NCI-H2081 (cell line): ENCODE data around the gene CTDP1.
"Not testable (repeated sequence)": the region's sequence is repeated elsewhere in the genome, so short reads cannot be mapped to it uniquely, and the experiment has no call there.

Source experiments
- DNase-seq, 2 experiments: peaks; one replicate each; lab custom pipeline; 2025; lab: John Stamatoyannopoulos, UW

Gene CTDP1

GRCh38 chr18:79742076-79742475, 62.5 kb downstream of the CTDP1 start:
- no peak for DNase-seq

GRCh38 chr18:79744625-79745024, 65.0 kb downstream of the CTDP1 start:
- DNase-seq = no peak

GRCh38 chr18:79746730-79747129, 67.1 kb downstream of the CTDP1 start:
- no peak for DNase-seq

GRCh38 chr18:79747156-79747845, 67.7 kb downstream of the CTDP1 start:
- DNase-seq = no peak

GRCh38 chr18:79748321-79749180, 68.9 kb downstream of the CTDP1 start:
- no peak for DNase-seq

GRCh38 chr18:79749251-79750191, 69.9 kb downstream of the CTDP1 start:
- no peak for DNase-seq

GRCh38 chr18:79750980-79751571, 71.5 kb downstream of the CTDP1 start:
- DNase-seq = no peak

GRCh38 chr18:79751918-79752578, 72.4 kb downstream of the CTDP1 start:
- not testable (repeated sequence) for DNase-seq

GRCh38 chr18:79752946-79753345, 73.3 kb downstream of the CTDP1 start:
- DNase-seq = not testable (repeated sequence)

GRCh38 chr18:79753391-79753851, 73.8 kb downstream of the CTDP1 start:
- DNase-seq = no peak

GRCh38 chr18:79754022-79754761, 74.6 kb downstream of the CTDP1 start:
- DNase-seq = no peak

GRCh38 chr18:79754831-79755351, 75.3 kb downstream of the CTDP1 start:
- no peak for DNase-seq

- DNase-seq = no peak
Observed at GRCh38 chr18:79755496-79756142, 76.0 kb downstream of the CTDP1 start.

- DNase-seq = no peak
Observed at GRCh38 chr18:79756143-79756500, 76.5 kb downstream of the CTDP1 start.

- no peak for DNase-seq
Observed at GRCh38 chr18:79756826-79757225, 77.2 kb downstream of the CTDP1 start.

- DNase-seq = no peak
Observed at GRCh38 chr18:79760348-79760747, 80.7 kb downstream of the CTDP1 start.

- DNase-seq = no peak
Observed at GRCh38 chr18:79760881-79761280, 81.3 kb downstream of the CTDP1 start.

GRCh38 chr18:79763407-79763806, 83.8 kb downstream of the CTDP1 start:
- DNase-seq = no peak

GRCh38 chr18:79764131-79764530, 84.5 kb downstream of the CTDP1 start:
- no peak for DNase-seq
